AG09319 (cell line): ENCODE measurements around the gene SNRNP35.
A peak's percentile ranks its signal among the peaks of the same experiment; 100 is the strongest.
"Not testable (repeated sequence)": the region's sequence is repeated elsewhere in the genome, so short reads cannot be mapped to it uniquely, and the experiment has no call there.

Source experiments
- DNase-seq: peaks from one replicate; pipeline ENCODE4 v3.0.0-alpha.2; 2010; ENCODE audit warnings: low read depth; ENCODE audit errors: extremely low read depth
- TF ChIP-seq, protein P1 (sequence below): IDR thresholded peaks from 2 replicates; pipeline ENCODE4 v1.5.1; 2011; ENCODE audit warnings: low read depth, mild to moderate bottlenecking, inconsistent platforms, low read length, moderate library complexity

SNRNP35 gene

DNA sequence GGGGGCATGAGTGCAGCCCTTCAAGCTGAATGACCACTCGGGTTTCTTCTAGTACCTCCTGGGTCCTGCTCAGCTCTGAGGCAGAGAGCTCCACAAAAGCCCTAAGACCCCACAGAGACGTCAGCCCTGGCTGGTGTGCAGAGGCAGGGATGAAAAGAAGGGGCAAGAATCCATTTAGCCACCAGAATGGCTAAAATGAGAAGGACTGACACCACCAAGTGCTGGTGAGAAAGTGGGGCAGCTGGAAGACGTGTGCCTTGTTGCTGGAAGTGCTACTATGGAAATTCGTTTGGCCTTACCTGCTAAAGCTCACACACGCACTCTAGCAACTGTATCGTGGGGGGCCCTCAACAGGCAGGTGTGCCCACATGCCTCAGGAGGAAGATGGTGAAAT lies 48.9 kb downstream of the SNRNP35 start:
- TF ChIP-seq, protein P1, sequence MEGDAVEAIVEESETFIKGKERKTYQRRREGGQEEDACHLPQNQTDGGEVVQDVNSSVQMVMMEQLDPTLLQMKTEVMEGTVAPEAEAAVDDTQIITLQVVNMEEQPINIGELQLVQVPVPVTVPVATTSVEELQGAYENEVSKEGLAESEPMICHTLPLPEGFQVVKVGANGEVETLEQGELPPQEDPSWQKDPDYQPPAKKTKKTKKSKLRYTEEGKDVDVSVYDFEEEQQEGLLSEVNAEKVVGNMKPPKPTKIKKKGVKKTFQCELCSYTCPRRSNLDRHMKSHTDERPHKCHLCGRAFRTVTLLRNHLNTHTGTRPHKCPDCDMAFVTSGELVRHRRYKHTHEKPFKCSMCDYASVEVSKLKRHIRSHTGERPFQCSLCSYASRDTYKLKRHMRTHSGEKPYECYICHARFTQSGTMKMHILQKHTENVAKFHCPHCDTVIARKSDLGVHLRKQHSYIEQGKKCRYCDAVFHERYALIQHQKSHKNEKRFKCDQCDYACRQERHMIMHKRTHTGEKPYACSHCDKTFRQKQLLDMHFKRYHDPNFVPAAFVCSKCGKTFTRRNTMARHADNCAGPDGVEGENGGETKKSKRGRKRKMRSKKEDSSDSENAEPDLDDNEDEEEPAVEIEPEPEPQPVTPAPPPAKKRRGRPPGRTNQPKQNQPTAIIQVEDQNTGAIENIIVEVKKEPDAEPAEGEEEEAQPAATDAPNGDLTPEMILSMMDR: no peak
- no peak for DNase-seq

DNA sequence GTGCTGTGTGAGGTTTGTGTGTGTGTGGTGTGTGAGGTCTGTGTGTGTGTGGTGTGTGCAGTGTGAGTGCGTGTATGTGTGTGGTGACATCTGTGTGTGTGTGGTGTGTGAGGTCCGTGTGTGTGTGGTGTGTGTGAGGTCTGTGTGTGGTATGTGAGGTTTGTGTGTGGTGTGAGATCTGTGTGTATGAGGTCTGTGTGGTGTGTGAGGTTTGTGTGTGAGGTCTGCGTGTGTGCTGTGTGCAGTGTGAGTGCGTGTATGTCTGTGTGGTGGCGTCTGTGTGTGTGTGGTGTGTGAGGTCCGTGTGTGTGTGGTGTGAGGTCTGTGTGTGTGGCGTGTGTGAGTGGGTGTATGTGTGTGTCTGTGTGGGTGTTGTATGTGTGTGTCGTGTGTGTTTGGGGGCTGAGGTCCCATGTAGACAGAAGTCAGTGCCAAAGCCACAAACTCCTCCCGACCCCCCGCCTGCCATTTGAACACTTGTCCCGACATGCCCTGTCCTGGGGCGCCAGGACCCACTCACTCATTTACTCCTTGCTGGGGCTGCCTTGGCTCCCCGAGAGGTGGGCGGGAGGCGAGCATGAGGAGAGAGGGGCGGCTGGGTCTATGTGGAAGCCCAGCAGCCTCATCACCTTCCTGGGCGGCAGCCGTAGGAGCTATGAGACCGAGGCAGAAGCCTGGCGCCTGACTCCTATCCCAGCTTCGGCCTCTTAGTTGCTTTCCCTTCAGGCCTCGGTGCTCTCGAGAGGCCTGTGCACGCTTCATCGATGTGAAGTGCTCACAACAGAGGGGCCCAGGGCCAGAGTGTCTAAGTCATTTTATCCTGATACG lies 55.1 kb downstream of the SNRNP35 start:
- DNase-seq: no peak
- TF ChIP-seq, protein P1: no peak

DNA sequence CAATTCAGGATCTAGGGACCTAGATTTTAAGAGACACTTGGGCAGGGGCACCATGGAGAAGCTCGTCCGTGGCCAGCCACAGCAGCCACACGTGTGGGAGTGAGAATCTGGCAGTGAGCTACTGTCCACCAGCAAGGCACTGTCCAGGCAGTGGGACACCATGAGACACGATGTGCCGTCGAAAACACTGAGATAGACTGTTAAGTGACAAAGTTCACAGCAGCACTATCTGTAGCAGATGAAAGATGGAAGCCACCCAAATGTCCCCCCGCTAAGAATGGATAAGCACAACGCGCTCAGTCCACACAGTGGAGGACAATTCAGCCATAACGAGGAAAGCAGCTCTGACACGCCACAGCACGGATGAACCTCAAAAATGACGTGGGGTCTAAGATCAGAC lies 55.9 kb downstream of the SNRNP35 start:
- DNase-seq: no peak
- TF ChIP-seq, protein P1: no peak

DNA sequence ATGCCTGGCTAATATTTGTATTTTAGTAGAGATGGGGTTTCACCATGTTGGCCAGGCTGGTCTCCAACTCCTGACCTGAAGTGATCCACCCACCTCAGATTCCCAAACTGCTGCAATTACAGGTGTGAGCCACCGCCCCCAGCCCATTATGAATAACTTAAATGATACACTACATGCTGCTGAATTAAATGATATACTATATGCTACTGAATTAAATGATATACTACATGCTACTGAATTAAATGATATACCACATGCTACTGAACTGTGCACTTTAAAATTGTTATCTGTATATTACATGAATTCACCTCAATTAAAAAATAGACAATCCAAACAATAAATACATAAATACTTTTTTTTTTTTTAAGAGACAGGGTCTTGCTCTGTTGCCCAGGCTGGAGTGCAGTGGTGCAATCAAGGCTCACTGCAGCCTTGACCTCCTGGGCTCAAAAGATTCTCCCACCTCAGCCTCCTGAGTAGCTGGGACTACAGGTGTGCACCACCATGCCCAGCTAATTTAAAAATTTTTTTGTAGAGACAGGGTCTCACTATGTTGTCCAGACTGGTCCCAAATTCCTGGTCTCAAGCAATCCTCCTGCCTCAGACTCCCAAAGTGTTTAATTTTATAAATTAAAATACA lies 56.8 kb downstream of the SNRNP35 start:
- DNase-seq: not testable (repeated sequence)

DNA sequence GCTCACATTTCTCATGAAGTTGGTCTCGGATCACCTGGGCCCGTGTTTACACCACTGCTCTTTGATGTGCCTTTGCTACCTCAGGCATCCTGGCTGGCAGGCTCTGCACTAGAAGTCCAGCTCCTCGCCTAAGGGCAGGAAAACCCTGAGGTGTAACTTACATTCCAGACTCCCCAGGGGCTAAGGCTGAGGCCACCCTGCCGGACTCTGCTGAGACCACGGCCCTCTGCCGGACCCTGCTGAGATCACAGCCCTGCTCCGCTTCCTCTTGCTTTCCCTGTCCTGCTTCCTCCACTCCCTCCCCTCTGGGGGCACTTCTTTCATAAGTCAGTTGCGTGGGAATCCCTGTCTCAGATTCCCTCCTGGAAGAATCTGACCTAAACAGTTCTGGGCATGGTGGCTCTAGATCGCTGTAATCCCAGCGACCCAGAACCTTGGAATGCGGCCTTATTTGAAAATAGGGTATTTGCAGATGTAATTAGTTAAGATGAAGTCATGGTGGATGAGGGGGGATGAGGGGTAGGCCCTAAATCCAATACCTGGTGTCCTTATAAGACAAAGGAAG lies 58.4 kb downstream of the SNRNP35 start:
- peak; percentile 49 for DNase-seq
- TF ChIP-seq, protein P1: no peak; the same call in none of the 2 replicates
